Thymus (tissue), 11 donors: ENCODE data around the gene RAET1E. TPM values are rescaled to one million over a fixed set of nuclear protein-coding genes. Genes with fewer than 3 reads are reported as not detected.
"Not testable (repeated sequence)": the region's sequence is repeated elsewhere in the genome, so short reads cannot be mapped to it uniquely, and the experiment has no call there.

Source experiments
- DNase-seq, 9 donors: peaks; one replicate each; pipeline ENCODE4 v3.0.0-alpha.2; 2013; ENCODE audit warnings: low spot score in 9 of 9, low read depth in 6 of 9, missing footprints in 1 of 9
- H3K27ac ChIP-seq, 2 donors: one replicate each; pipeline ENCODE4 v1.5.1; 2013; ENCODE audit warnings: control low read depth in 1 of 2, low read depth in 1 of 2, low read length in 1 of 2, mild to moderate bottlenecking in 1 of 2, moderate library complexity in 1 of 2
- H3K27me3 ChIP-seq, 2 donors: one replicate each; pipeline ENCODE4 v1.5.1; 2013; ENCODE audit warnings: low read length in 1 of 2; ENCODE audit not compliant: control insufficient read depth in 2 of 2, insufficient read depth in 1 of 2
- H3K36me3 ChIP-seq, 2 donors: one replicate each; pipeline ENCODE4 v1.5.1; 2013; ENCODE audit warnings: low read length in 1 of 2, mild to moderate bottlenecking in 1 of 2, moderate library complexity in 1 of 2; ENCODE audit not compliant: control insufficient read depth in 2 of 2, insufficient read depth in 2 of 2
- H3K4me1 ChIP-seq, 2 donors: one replicate each; pipeline ENCODE4 v1.5.1; 2013; ENCODE audit warnings: low read length in 2 of 2; ENCODE audit not compliant: control insufficient read depth in 2 of 2, insufficient read depth in 2 of 2
- H3K4me3 ChIP-seq, 2 donors: one replicate each; pipeline ENCODE4 v1.5.1; 2013; ENCODE audit warnings: low read length in 2 of 2, control low read depth in 1 of 2, mild to moderate bottlenecking in 1 of 2
- H3K9me3 ChIP-seq, 2 donors: one replicate each; pipeline ENCODE4 v1.5.1; 2013; ENCODE audit warnings: low read length in 1 of 2, mild to moderate bottlenecking in 1 of 2; ENCODE audit not compliant: control insufficient read depth in 2 of 2, insufficient read depth in 1 of 2
- WGBS: extraction: QIAGEN DNeasy Blood & Tissue Kit; methylation state at CpG from one replicate; pipeline ENCODE4 v1.1.7; 2013; 5-methylcytosine and 5-hydroxymethylcytosine counted together
- polyA plus RNA-seq: library from polyadenylated mRNA; stranded (reverse); fragments of 200-250 nt; gene quantifications from one replicate; pipeline ENCODE4 v1.2.3, GENCODE V29; 2013
- total RNA-seq: library from RNA; stranded (reverse); fragments of 120-200 nt; gene quantifications from one replicate; pipeline ENCODE4 v1.2.4, GENCODE V29; 2013
- donor health status: healthy.

Gene RAET1E
- total and polyA plus RNA-seq, 2 donors = 0.05 to 0.59 TPM

DNA sequence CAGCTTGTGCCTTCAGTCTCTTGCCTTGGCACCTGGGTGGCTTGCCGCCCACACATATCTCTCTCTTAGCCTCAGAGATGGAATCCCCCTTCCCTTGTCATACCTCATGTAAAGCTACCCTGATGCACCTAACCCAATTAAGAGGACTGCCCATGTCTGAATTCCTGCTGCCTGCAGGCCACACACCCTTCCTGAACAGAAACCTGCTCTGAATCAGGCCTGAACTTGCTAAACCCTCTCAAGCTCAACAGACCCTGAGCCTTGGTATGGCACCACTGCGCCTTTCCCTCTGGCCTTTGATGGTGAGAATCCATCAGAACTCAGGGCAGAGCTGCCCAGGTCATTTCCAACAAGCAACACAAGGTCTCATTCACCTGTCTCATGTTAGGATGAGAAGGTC is 19.8 kb upstream of the RAET1E start:
- no peaks in the 10 kb centered on the region for H3K36me3 ChIP-seq
- peaks cover 7 to 56% of the 10 kb centered on the region in 2 donors for H3K27me3 ChIP-seq
- peaks cover 0 to 2% of the 10 kb centered on the region in 2 donors for H3K9me3 ChIP-seq
- H3K4me1 ChIP-seq = peaks cover 0 to 2% of the 10 kb centered on the region in 2 donors
- H3K27ac ChIP-seq = no peak overlapping the region
- WGBS = 93% methylated on average over 2 of the region's 2 CpGs
- no peak overlapping the region for H3K4me3 ChIP-seq
- DNase-seq = no peak

- Histone ChIP-seq H3K4me1 (no peaks in the 10 kb centered on the region), H3K27me3 (peaks cover under 1 to 41% of the 10 kb centered on the region in 2 donors), H3K4me3 (no peak overlapping the region), H3K27ac (no peak overlapping the region), H3K36me3 (no peaks in the 10 kb centered on the region), H3K9me3 (no peaks in the 10 kb centered on the region)
- DNase-seq = no peak
- WGBS = 94% methylated on average over 10 of the region's 10 CpGs
Measured at GRCh38 chr6:149915970-149916865, 18.3 kb upstream of the RAET1E start.

- Histone ChIP-seq H3K4me1 (no peaks in the 10 kb centered on the region), H3K27me3 (peaks cover 0 to 23% of the 10 kb centered on the region in 2 donors), H3K27ac (no peak overlapping the region), H3K4me3 (no peak overlapping the region), H3K36me3 (no peaks in the 10 kb centered on the region), H3K9me3 (peaks cover 3 to 17% of the 10 kb centered on the region in 2 donors)
- DNase-seq = no peak
- WGBS = 77% methylated on average over 9 of the region's 9 CpGs
Measured at GRCh38 chr6:149913540-149914240, 15.8 kb upstream of the RAET1E start.

DNA sequence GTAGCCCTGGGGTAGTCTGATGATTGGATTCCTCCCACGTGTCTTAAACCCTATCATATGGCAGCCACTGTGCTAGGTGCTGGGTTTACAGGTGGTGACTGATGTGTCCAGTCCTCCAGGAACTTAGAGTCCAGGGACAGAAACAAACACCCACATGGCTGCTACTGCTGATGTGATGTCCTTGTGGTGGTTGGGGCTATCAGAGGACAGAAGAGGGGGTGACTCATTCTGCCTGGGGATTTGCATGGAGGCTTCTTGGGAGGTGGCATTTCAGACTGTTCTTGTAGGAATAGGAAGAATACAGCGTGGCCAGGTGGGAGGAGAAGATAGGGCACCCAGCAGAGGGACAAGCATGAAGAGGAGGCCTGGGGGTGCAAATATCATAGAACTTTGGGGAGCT is 15.2 kb upstream of the RAET1E start:
- Histone ChIP-seq H3K36me3 (no peaks in the 10 kb centered on the region), H3K4me1 (no peaks in the 10 kb centered on the region), H3K4me3 (no peak overlapping the region), H3K27ac (no peak overlapping the region), H3K9me3 (peaks cover 3 to 21% of the 10 kb centered on the region in 2 donors), H3K27me3 (peaks cover 0 to 17% of the 10 kb centered on the region in 2 donors)
- 84% methylated on average over 2 of the region's 2 CpGs for WGBS
- no peak for DNase-seq

- not testable (repeated sequence) for H3K36me3 ChIP-seq, H3K27ac ChIP-seq, H3K4me3 ChIP-seq, DNase-seq, H3K4me1 ChIP-seq
- H3K9me3 ChIP-seq = peaks cover 3 to 21% of the 10 kb centered on the region in 2 donors
- WGBS = 86% methylated on average over 3 of the region's 3 CpGs
- H3K27me3 ChIP-seq = peaks cover 0 to 16% of the 10 kb centered on the region in 2 donors
Measured at GRCh38 chr6:149912680-149913079, 14.8 kb upstream of the RAET1E start.

GRCh38 chr6:149910721-149911151 is 12.8 kb upstream of the RAET1E start:
- WGBS = 96% methylated on average over 23 of the region's 23 CpGs
- no peak for DNase-seq

DNA sequence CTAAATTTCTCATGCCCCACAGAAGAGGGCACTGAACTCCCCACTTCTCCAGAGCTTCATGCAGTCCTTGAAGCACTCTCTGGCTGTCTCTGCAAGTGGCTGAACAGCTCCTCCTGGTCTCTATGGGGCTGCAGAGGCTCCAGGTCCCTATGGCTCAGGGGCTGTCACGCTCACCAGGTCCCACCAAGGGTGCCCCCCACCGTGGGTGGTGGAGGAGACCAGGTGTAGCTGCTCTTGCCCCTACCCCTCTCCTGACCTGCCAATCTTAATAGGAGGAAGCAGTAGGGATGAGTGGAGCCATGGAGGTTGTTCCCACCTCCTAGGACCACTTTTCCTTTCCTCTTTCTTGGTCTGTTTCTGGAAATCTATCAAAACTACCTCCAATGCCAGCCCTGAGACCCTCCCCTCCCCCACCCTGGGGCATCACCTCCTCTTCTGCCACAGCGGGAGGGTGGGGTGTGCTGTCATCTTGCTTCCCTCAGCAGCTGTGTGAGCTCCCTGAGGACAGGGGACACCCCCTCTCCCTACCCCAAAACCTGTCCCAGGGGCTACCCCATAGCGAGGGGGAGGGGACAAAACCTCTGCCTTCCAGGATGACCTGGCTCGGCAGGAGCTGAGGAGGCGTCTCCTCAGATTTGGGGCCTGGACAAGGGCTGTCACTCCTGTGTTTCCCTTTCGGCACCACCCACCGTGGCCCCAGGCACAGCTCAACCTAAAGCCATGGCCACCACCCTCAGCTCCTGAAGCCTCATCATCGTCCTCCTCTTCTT is 12.0 kb upstream of the RAET1E start:
- Histone ChIP-seq H3K27me3 (peaks cover 0 to 6% of the 10 kb centered on the region in 2 donors), H3K36me3 (no peaks in the 10 kb centered on the region), H3K4me1 (no peaks in the 10 kb centered on the region), H3K9me3 (peaks cover 3 to 21% of the 10 kb centered on the region in 2 donors), H3K4me3 (no peak overlapping the region), H3K27ac (no peak overlapping the region)
- DNase-seq = no peak
- 96% methylated on average over 9 of the region's 9 CpGs for WGBS

More at GRCh38 chr6:149910721-149911151, 12.8 kb upstream of the RAET1E start:
- H3K27ac ChIP-seq = no peak overlapping the region
- H3K9me3 ChIP-seq = peaks cover 3 to 21% of the 10 kb centered on the region in 2 donors
- no peaks in the 10 kb centered on the region for H3K36me3 ChIP-seq
- H3K4me3 ChIP-seq = no peak overlapping the region
- no peaks in the 10 kb centered on the region for H3K4me1 ChIP-seq
- H3K27me3 ChIP-seq = peaks cover 0 to 7% of the 10 kb centered on the region in 2 donors

DNA sequence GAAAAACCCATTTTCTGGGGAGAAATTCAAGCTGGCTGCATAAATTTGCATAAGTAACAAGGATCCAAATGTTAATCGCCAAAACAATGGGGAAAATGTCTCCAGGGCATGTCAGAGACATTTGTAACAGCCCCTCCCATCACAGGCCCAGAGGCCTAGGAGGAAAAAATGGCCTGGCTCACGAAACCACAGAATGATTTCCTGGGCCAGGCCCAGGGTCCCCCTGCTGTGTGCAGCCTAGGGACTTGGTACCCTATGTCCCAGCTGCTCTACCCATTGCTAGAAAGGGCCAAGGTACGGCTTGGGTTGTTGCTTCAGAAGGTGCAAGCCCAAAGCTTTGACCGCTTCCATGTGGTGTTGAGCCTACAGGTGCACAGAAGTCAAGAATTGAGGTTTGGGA is 10.6 kb upstream of the RAET1E start:
- not testable (repeated sequence) for H3K4me1 ChIP-seq, DNase-seq, H3K27me3 ChIP-seq, H3K27ac ChIP-seq, H3K36me3 ChIP-seq, H3K4me3 ChIP-seq
- peaks cover 3 to 21% of the 10 kb centered on the region in 2 donors for H3K9me3 ChIP-seq
- WGBS = 85% methylated on average over 4 of the region's 4 CpGs
